ENCODE data around the gene MAGEB17.

Gene MAGEB17

DNA sequence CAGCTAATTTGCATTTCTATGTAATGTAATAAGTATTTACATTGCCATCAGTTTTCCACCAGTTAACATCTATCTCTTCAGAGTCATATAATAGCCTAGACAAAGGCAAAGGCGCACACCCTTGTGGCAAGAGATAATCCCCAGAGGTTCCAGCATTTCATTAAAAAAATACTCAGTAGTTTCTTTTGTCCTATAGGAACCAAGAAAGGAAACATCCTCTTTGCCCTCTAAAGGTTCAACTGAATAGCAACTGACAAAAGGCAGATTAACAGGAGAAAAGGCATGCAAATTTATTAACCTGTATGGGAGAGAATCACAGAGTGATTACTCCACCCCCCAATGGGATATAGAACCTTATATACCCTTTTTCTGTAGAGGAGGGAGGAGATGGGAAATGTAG is 48.4 kb downstream of the MAGEB17 start:
- no peaks in the 10 kb centered on the region for H3K79me2 ChIP-seq (ENCODE audit: insufficient read depth, low read length)
- no peaks in the 10 kb centered on the region for H4K20me1 ChIP-seq (ENCODE audit: insufficient read depth, low read length, poor library complexity, severe bottlenecking)
- H3K4me1 ChIP-seq (ENCODE audit: insufficient read depth, low read length, poor library complexity, severe bottlenecking) = no peaks in the 10 kb centered on the region
- no peak for TF ChIP-seq EZH2phosphoT487 (IDR thresholded peaks at IDR 0.05; ENCODE audit: borderline replicate concordance)
- TF ChIP-seq, protein P1, sequence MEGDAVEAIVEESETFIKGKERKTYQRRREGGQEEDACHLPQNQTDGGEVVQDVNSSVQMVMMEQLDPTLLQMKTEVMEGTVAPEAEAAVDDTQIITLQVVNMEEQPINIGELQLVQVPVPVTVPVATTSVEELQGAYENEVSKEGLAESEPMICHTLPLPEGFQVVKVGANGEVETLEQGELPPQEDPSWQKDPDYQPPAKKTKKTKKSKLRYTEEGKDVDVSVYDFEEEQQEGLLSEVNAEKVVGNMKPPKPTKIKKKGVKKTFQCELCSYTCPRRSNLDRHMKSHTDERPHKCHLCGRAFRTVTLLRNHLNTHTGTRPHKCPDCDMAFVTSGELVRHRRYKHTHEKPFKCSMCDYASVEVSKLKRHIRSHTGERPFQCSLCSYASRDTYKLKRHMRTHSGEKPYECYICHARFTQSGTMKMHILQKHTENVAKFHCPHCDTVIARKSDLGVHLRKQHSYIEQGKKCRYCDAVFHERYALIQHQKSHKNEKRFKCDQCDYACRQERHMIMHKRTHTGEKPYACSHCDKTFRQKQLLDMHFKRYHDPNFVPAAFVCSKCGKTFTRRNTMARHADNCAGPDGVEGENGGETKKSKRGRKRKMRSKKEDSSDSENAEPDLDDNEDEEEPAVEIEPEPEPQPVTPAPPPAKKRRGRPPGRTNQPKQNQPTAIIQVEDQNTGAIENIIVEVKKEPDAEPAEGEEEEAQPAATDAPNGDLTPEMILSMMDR (conservative IDR thresholded peaks at IDR 0.05; ENCODE audit: low read length) = no peak
- no peaks in the 10 kb centered on the region for H3F3A ChIP-seq (ENCODE audit: low read depth)
- H3K27me3 ChIP-seq (ENCODE audit: insufficient read depth, low read length, poor library complexity, severe bottlenecking) = no peaks in the 10 kb centered on the region
- no peaks in the 10 kb centered on the region for H3K9me2 ChIP-seq (replicated peaks; ENCODE audit: low read depth, low read length)
- no peak overlapping the region for H3K4me2 ChIP-seq (ENCODE audit: low read depth, low read length, poor library complexity, severe bottlenecking)
- no peaks in the 10 kb centered on the region for H3K9me3 ChIP-seq (ENCODE audit: insufficient read depth, low read depth, low read length)
- no peak overlapping the region for H3K9ac ChIP-seq (ENCODE audit: low read depth, low read length, poor library complexity, severe bottlenecking)
- H3K36me3 ChIP-seq (ENCODE audit: insufficient read depth, low read length) = no peaks in the 10 kb centered on the region
- H3K4me3 ChIP-seq (ENCODE audit: low read length, poor library complexity, severe bottlenecking) = no peak overlapping the region
- no peak overlapping the region for H2AFZ ChIP-seq (ENCODE audit: low read length)

Data from Loucy (cell line).